Nucleus accumbens (tissue), 56 donors: ENCODE data around the gene BACE2.
"Not testable (repeated sequence)": the region's sequence is repeated elsewhere in the genome, so short reads cannot be mapped to it uniquely, and the experiment has no call there.

Source experiments
- DNase-seq, 56 donors: peaks; one replicate each; lab custom pipeline; 2025; lab: John Stamatoyannopoulos, UW

BACE2 gene

DNA sequence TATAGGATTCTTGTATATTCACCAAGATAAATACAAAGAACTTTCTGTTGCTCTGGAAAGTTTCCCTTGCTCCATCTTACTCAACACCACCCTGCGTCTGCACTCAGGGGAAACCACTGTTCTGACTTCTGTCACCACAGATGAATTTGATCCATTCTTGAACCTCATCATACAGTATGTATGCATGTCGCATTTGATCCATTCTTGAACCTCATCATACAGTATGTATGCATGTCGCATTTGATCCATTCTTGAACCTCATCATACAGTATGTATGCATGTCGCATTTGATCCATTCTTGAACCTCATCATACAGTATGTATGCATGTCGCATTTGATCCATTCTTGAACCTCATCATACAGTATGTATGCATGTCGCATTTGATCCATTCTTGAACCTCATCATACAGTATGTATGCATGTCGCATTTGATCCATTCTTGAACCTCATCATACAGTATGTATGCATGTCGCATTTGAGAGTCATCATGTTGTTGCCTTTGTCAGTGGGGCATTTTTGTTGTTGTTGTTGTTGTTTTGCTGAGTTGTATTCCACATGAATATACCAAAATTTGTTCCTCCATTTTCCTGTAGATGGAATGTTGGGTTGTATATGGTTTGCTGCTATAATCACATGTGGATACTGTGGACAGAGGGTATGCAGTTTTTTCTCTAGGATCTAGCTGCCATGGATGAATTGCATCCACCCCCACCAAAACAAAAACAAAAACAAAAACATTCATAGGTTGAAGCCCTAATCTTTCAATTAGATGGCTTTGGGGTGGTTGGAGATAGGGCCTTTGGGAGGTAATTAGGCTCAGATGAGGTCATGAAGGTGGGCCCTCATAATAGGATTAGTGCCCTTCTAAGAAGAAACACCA lies 145.6 kb downstream of the BACE2 start:
- not testable (repeated sequence) for DNase-seq

DNA sequence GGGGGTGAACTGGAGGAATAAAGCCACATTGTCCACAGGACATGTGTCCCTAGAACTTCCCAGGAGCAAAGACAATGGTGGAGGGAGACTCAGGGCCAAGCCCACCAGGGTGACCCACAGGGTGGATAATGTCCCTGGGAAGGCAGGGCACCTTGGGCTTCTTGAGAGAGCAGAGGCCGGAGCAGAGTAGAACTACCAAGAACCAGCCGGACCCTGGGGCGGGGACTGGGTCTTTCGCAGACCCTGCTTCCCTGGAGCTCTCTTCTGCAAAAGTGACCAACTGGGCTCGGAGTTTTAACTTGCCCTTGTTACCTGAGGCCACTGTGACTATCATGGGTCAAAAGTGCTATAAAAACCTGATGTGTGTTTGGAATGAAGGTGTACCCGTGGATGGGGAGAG lies 147.8 kb downstream of the BACE2 start:
- DNase-seq: no peak

DNA sequence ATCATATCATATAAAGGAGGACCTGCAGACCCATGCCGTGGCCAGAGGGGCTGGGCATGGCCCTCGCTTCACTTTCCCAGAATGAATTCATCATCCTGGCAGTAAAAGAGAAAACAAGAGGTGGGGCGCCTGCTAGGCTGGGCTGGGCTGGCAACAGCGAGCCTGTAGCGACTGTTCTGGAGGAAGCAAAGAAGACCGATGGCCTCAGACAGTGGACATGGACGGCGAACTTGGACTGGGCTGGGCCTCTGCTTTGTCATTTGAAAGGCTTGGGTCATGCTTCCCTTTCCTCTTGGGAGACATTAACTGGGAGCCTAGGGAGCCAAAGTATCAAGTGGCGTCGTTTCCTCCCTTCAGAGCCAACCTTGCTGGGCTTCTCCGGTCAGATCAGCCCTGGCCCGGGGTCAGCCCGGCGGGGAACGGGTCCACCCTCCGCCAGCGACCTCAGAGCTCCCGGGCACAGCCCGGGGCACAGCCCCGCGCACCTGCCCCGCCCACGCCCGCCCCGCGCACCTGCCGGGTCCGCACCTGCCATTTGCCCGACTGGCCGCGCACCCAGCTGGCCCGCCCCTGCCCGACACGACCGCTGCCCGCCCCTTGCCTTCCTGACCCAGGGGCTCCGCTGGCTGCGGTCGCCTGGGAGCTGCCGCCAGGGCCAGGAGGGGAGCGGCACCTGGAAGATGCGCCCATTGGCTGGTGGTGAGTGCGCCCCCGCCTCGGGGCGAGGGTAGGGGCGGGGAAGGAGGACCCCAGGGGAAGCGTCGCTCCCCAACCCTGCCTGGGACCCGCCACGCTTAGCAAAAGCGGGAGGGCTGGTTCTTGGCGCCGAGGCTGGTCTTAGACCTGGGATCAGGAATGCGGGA lies 148.5 kb downstream of the BACE2 start, which contains the start of gene FAM3B:
TSS of gene FAM3B (plus strand) at position 602 of the 863 bp plus-strand sequence. CDS start at position 681, 79 bp downstream.
- DNase-seq: peak in 1 of 56 donors; percentile 21

DNA sequence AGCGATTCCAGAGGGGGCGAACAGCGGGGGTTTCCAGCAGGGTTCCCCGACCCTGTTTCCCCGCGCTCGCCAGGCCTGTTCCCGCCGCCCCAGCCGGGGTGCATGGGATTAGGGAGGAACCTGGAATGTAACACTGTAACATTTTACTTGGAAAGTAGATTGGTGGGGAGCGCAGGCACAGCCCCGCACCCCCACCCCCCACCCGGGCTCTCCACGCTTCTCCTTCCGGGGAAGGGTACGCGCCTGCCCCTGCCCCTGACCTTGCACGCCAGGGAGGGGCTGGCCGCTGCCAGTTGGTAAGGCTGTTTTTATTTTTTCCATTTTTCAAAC lies 149.1 kb downstream of the BACE2 start:
- no peak for DNase-seq

DNA sequence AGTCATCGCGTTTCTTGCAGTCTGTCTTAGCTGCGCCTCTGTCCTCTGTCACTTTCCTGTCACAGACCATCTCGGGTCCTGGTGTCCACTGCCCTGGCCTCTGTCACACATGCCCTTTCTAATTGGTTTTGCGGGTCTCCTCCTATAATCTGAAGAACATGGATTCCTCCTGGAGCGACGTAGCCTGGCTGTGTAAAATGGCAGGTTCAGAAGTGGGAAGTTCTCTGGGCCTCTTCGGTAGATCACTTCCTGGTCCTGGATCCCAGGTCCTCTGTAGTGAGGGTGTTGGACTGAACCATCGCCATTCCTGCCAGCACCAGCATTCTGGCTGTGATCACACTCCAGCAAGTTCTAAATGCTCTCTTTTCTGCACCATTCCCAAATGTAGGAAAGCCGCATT lies 149.5 kb downstream of the BACE2 start:
- DNase-seq: no peak

DNA sequence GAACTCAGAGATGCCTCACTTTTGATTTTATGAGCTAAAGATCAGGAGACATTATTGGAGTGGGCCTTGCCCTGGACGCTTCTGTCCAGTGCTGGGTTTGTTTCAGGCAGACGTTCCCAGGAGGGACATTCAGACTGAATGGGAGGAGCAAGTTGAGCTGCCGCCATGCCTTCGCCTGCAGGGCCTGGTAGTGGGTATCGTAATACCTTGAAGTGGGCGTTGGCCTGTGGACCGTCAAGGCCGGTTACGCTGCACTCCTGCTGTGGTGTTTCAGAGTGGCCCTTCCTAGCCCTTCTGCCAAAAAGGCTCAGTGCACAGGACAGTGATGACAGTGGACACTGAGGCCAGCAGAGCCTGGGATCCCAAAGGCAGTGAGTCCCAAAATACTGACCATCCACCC lies 150.3 kb downstream of the BACE2 start:
- no peak for DNase-seq

DNA sequence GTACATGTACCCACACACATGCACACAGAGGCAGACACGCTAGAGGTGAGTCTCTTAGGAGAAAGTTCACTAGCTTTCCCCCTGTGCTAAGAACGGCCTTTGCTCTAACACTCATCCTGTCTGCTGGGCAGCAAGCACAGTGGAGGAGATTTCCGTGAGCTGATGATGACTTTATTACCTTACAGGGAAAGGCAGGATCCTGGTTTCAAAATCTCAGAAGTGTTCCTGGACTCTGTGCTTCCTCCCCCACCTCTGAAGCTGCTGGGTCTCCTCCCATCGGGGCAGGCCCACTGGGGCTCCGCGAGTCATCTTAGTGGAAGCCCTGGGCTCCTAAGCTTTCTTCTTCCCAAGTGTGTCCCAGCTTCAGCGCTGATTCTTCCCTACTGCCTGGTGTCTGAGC lies 151.3 kb downstream of the BACE2 start:
- DNase-seq: no peak

DNA sequence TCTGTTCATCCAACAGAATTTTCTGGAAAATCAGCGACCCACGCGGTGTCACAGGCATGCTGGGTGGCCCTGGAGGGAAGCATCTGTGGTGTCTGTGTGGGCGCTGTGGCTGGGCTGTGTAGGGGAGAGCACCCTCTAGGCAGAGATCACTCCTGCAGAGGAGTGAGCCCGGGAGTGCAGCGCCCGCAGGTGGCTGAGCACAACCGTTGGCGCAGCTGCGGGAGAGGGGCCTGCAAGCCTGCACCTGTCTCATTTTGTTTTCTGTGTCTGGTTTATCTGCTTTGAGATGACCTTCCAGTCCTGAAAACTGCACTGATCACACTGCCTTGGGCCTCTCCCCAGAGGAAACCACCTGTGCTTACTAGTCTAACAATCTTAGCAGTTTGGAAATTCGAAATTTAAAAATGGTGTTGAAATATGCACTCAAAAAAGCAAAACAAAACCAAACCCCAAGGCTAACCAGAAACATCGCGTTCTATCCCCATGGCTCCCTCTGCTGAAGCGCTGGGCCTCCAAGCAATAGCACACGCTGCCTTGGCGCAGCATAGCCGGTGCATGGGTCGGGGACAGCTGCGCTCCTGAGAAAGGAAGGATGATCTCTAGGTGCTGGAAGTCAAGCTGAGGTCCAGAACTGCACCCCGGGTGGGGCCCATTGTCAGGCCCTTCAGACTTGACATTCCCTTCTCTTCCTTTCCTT lies 153.4 kb downstream of the BACE2 start:
- no peak for DNase-seq

DNA sequence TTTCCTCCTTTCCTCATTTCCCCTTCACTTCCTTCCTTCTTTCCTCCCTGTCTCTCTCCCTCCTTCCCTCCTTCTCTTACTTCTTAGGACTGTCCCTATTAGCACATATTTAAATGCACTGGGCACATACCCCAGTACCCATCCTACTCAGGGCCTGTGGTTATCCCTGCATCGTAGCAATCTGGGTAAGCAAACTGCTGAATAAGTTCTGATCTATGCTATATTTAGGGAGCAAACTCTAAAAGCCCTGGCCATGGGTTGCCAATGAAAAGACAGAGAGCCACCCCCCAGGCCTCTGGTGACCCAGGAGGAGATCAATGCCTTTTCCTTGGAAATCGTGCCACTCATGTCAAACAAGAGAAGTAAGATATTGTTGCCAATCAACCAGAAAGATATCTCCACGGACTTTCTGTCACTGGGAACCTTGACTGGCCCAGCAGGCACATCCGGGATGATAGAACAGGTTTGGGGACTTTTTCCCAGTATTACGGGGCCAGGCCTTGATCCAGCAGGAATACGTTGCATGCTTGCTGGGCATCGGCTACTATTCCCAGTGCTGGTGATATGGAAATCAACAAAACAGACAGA lies 154.0 kb downstream of the BACE2 start:
- no peak for DNase-seq

DNA sequence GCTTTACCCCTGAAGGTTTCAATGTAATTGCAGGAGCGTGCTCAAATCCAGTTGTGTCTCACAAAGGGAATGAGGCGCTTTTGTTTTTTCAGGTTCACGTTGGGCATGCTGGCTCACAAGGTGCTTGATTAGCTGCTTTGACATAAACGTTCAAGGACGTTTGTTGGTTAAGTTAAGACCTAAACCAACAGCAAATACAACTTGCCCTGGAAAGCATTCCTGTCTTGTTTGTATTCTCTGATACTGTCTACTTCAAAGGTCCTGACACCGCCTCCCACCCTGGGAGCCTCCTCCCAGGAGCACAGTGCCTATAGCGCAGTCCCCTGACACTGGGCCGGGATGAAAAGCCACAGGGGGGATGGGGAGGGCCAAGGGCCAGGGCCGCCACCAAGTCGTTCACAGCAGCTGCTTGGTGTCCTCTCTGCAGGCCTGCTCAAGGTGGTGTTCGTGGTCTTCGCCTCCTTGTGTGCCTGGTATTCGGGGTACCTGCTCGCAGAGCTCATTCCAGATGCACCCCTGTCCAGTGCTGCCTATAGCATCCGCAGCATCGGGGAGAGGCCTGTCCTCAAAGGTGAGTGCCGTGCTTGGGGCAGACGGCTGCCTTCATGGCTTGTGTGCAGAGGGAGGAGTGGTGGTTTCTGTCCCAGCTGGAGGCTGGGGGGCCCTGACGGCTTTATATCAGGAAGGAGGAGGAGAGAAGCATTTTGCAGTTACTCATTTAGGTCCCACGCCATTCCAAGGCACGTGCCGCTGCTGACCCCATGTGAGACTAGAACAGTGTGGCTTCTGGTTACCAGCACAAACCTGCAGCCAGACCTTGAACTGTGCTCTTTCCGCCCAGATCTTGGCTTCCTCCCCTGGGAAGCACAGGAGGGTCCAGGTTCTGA lies 154.8 kb downstream of the BACE2 start:
- DNase-seq: no peak

DNA sequence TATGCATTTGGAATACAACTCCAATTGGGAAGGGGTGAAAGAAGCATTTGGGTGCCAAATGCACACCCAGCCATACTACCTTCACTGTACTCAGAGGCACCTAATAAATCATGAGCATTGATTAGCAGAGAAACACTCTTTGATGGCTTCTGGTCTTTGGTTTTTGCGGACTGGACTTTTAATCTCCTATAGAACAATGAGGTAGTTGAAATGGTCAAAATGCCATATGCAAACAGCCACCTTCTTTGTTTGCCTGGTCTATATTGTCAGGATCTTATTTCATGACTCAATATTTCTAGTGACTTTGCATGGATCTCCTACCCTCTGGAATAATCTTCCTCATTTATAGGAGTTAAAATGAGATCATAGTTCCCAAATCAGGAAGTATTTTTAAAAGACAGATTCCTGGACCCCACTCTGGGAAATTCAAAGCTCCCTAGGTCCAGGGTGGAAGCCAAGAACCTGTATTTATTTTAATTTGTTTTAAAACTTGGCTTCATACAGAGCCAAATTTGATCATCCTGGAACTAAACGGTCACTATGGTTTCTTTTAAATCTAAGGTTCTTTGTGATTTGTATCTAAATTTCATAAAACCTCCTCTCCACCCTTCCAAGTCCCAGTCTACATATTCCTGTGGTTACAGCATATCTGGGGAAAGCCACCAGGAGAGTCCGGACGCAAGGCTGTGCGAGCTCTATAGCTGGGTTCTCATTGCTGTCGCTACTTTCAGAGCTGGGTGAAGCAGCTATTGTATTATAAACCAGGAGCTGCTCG lies 157.4 kb downstream of the BACE2 start:
- no peak for DNase-seq

DNA sequence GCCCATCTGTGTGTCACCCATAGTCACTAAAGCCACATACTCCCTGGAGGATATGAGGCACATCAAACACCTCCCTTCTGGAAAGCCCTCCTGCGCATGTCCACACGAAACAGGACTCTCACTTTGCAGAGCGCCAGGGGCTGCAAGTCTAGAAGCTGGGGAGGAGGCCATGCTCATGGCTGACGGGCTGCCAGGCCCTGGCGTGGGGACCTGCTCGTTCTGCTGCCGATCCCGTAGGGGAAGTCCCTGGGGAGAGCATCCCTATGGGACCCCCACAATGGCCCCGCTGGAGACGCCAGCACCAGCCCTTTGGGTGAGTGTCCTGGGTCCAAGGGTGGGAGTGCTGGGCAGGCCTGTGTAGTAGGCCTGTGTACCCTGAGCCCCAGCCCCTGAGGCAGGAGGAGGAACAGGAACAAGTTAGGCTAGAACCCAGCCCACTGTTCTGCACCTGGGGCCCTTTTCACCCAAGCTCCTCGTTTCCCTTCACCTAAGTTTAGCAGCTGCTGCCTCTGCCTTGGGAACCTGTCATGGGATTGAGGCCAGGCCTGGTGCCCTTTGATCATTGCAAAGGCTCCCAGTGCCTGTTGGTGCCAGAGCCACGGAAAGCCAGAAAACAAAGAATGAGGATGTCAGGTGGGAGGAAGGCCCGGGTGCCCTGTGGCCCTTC lies 158.6 kb downstream of the BACE2 start:
- no peak for DNase-seq

DNA sequence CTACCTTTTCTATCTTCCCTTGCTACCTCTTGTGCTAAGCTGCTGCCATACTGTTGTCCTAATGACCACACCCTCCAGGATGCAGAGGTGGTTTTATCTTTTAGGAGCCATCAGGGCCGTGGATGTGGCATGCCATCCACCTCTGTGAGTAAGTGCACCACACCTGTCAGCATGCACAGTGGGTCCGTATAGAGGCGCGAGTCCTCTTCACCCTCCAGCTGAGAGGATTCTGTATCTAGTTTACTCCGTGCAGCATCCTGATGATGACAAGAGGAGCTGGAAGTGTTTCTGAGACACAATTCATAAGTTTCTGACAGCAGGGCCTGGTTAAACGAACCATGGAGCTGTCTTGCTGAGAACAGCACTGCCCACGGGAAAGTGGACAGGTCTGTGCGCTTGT lies 159.8 kb downstream of the BACE2 start:
- DNase-seq: no peak

DNA sequence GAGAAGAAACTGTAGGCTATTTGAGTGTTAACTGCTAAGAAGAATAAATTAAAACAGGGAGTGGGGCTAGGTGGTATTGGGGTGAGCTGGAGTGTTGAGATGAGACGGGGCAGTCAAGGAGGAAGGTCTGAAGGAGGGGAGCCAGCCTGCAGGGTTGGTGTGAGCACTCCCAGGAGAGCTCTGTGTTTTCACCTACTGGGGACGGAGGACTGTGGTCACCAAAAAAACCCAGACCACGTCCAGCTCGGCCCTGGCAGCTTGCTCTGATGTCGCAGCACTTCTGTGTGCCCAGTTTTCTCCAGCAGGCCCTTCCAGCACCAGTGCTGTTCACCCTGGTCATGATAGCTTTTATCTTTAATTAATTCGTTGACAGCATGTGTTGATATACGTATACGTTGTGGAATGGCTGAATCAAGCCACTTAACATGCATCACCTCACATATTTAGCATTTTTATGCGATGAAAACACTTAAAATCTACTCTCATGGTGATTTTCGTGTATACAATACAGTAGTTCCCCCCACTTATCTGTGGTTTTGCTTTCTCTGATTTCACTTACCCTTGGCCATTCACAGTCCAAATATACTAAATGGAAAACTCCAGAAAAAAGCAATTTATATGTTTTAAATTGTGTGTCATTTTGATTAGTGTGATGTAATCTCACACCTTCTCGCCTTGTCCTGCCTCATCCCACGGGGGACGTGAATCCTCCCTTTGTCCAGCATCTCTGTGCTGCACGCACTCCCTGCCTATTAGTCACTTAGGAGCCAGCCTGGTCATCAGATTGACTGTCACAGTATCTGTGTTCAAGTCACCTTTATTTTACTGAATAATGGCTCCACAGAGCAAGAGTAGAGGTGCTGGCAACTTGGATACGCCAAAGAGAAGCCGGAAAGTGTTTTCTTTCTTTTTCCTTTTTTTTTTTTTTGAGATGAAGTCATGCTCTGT lies 161.0 kb downstream of the BACE2 start:
- no peak for DNase-seq
